IMR-90 (cell line): Measurements from ENCODE around the gene CDK18.

ENCODE experiments used
- CHD1 ChIP-seq: IDR thresholded peaks from 2 replicates; pipeline ENCODE4 v1.6.1; 2012; ENCODE audit warnings: low read depth, low read length, improper control_type of control experiment
- CTCF ChIP-seq: conservative IDR thresholded peaks from 2 replicates; pipeline ENCODE4 v1.5.1; 2012; ENCODE audit warnings: mild to moderate bottlenecking, low read depth, low read length, improper control_type of control experiment
- POLR2A ChIP-seq: IDR thresholded peaks from 2 replicates; pipeline ENCODE4 v1.6.1; 2012; ENCODE audit warnings: mild to moderate bottlenecking, low read depth, low read length
- RAD21 ChIP-seq: IDR thresholded peaks from 2 replicates; pipeline ENCODE4 v1.6.1; 2012; ENCODE audit warnings: low read length, improper control_type of control experiment
- RFX5 ChIP-seq: IDR thresholded peaks from 2 replicates; pipeline ENCODE4 v1.8.0; 2012; ENCODE audit warnings: low read depth, mild to moderate bottlenecking, low read length, moderate library complexity

- TF ChIP-seq CTCF = no peak
- TF ChIP-seq POLR2A = no peak
- TF ChIP-seq RFX5 = no peak
- TF ChIP-seq CHD1 = no peak
- no peak for TF ChIP-seq RAD21
These were observed 68.0 kb downstream of the CDK18 start for GRCh38 chr1:205572421-205572820.
